Measurements from ENCODE around the gene EFNA5.

EFNA5 gene

DNA sequence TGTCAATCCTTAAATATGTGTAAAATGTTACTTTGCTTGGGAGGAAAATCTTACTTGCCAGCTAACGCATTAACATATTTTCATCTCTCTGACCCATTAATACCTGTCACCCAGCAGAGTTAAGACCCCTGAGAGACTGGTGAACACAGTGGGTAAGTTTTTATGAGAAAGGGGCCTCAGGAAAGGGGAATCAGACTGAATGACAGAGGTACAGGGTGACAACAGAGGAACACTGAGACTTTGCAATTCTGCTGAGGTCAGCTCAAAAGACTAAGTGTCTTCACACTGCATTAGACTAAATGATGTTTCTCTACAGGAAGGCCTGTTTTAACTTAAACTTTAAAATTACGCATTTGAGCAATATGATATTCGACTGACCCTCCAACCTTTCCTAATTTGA is 223.8 kb downstream of the EFNA5 start:
- in situ Hi-C loops (cut with MboI; ENCODE audit: low pct_unique_long_range_greater_than_20kb, low sequenced_read_pairs, unreplicated experiment): no loop called here
- TF ChIP-seq CTCF (IDR thresholded peaks at IDR 0.05; ENCODE audit: extremely low read depth, insufficient read depth, missing control alignments): no peak
- no peak for DNase-seq (ENCODE audit: low spot score)

- DNase-seq (ENCODE audit: low spot score): no peak
- TF ChIP-seq CTCF (IDR thresholded peaks at IDR 0.05; ENCODE audit: extremely low read depth, insufficient read depth, missing control alignments): no peak
- in situ Hi-C loops (cut with MboI; ENCODE audit: low pct_unique_long_range_greater_than_20kb, low sequenced_read_pairs, unreplicated experiment): no loop called here
Measured at GRCh38 chr5:107444300-107444699, 226.4 kb downstream of the EFNA5 start.

- in situ Hi-C loops (cut with MboI; ENCODE audit: low pct_unique_long_range_greater_than_20kb, low sequenced_read_pairs, unreplicated experiment): no loop called here
- DNase-seq (ENCODE audit: low spot score): no peak
- TF ChIP-seq CTCF (IDR thresholded peaks at IDR 0.05; ENCODE audit: extremely low read depth, insufficient read depth, missing control alignments): no peak
Measured at GRCh38 chr5:107443897-107444296, 226.8 kb downstream of the EFNA5 start.

- TF ChIP-seq CTCF (IDR thresholded peaks at IDR 0.05; ENCODE audit: extremely low read depth, insufficient read depth, missing control alignments): no peak
- in situ Hi-C loops (cut with MboI; ENCODE audit: low pct_unique_long_range_greater_than_20kb, low sequenced_read_pairs, unreplicated experiment): no loop called here
- DNase-seq (ENCODE audit: low spot score): no peak
Measured at GRCh38 chr5:107442452-107442851, 228.3 kb downstream of the EFNA5 start.

DNA sequence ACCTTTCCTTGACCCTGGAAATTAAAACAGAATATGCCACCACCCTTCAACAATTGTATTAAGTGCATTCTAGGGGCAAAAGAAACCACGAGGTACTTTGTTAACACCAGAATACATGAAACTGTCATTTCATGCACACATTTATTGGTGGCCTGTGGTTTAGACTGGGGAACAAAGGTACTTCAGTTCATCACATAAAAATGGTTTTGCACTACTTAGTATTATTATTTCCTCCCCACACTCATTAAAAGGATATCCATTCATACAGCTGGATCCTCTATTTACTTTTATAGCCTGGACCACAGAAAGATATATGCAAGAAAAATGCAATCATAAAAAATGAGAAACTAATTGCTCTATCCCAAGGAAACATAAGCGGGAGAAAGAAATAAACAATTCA is 230.9 kb downstream of the EFNA5 start:
- no peak for DNase-seq (ENCODE audit: low spot score)
- in situ Hi-C loops (cut with MboI; ENCODE audit: low pct_unique_long_range_greater_than_20kb, low sequenced_read_pairs, unreplicated experiment): no loop called here
- TF ChIP-seq CTCF (IDR thresholded peaks at IDR 0.05; ENCODE audit: extremely low read depth, insufficient read depth, missing control alignments): no peak

DNA sequence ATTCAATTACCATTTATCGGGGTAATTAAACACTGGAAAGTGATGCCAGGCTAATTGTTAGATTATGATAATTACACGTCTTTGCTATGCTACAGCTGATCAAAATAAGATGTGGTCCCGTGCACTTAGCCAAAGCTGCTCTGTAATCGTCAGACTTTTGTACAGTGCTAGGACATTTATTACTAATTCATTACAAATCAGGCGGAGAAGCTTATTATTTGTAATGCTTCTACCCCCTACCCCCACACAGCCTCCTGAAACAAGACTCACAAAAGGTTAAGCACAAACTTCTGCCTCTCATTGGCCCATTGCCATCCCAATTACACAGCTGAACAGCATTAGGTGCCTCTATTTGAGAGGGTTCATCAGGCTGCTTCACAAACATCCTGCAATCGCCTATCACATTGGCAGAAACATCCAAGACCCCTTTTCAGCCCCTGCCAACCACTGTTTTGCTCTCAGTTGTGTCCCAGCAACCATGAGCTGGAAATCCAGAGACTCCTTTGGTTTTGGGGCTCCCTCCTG is 232.7 kb downstream of the EFNA5 start:
- no peak for TF ChIP-seq CTCF (IDR thresholded peaks at IDR 0.05; ENCODE audit: extremely low read depth, insufficient read depth, missing control alignments)
- DNase-seq (ENCODE audit: low spot score): no peak

DNA sequence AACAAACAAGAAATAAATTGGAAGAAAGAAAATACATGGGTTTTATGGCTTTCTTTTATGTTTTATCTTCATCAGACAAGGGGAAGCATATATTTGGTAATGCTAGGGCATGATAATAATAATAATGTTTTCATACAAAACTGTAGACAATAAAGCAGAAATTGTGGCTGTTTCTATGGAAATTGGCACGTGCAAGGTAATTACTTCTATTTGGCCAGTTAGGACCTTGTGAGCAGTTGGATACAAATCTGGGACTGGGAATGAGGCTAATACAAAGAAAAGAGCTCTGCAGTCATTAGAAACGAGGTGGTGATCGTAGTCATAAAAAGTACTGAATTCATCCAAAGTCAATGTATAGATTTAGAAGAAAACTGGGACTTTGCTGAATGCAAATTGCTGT is 233.6 kb downstream of the EFNA5 start:
- TF ChIP-seq CTCF (IDR thresholded peaks at IDR 0.05; ENCODE audit: extremely low read depth, insufficient read depth, missing control alignments): no peak
- in situ Hi-C loops (cut with MboI; ENCODE audit: low pct_unique_long_range_greater_than_20kb, low sequenced_read_pairs, unreplicated experiment): no loop called here
- no peak for DNase-seq (ENCODE audit: low spot score)

More for the DNA sequence above, 232.7 kb downstream of the EFNA5 start:
- in situ Hi-C loops (cut with MboI; ENCODE audit: low pct_unique_long_range_greater_than_20kb, low sequenced_read_pairs, unreplicated experiment): no loop called here
